Measurements from ENCODE around the gene AXL. TPM values are rescaled to one million over a fixed set of nuclear protein-coding genes. Genes with fewer than 3 reads are reported as not detected.
"Not testable (repeated sequence)": the region's sequence is repeated elsewhere in the genome, so short reads cannot be mapped to it uniquely, and the experiment has no call there.

AXL gene
- total RNA-seq, result 10.1 TPM

GRCh38 chr19:41218615-41219507 lies at the start of gene AXL:
TSS of gene AXL (plus strand) at chr19:41219223. CDS start at chr19:41219393, 170 bp downstream.
- peak; percentile 60 for ATAC-seq
- no peak for DNase-seq (ENCODE audit: low spot score)

GRCh38 chr19:41172297-41173164 lies 46.5 kb upstream of the AXL start:
- DNase-seq (ENCODE audit: low spot score), result no peak
- ATAC-seq, result no peak

DNA sequence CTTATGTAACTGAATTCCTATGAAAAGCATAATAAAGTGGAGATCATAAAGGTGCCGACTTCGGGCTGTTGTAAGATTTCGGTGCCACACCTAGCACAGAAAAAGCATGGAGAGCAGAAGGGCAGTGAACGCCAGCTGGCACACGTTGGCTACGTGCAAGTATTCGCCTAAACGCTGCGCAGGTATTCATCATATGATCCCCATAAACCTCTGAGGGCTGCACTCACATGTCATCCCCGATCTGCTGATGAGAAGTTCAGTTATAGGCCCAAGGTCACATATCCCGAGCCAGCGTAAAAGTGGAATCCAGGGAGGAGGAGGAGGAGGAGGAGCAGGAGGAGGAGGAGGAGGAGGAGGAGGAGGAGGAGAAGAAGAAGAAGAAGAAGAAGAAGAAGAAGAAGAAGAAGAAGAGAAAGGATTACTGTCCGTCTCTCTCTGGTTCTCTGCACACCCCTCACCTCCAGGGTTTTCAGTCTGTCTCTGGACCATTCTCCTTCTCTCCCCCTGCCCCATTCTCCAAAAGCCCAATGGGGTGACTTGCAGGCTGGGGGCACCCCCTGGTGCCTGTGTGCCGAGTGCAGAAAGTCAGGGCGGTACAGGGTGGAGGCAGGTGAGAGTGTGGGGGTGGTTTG lies 44.6 kb upstream of the AXL start:
- DNase-seq (ENCODE audit: low spot score) (no peak), ATAC-seq (no peak)

- DNase-seq (ENCODE audit: low spot score) (no peak), ATAC-seq (peak; percentile 44)
These were observed 42.9 kb upstream of the AXL start for GRCh38 chr19:41175801-41176777.

DNA sequence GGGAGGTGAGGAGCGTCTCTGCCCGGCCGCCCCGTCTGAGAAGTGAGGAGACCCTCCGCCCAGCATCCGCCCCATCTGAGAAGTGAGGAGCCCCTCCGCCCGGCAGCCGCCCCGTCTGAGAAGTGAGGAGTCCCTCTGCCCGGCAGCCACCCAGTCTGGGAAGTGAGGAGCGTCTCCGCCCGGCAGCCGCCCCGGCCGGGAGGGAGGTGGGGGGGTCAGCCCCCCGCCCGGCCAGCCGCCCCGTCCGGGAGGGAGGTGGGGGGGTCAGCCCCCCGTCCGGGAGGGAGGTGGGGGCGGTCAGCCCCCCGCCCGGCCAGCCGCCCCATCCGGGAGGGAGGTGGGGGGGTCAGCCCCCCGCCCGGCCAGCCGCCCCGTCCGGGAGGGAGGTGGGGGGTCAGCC lies 38.9 kb upstream of the AXL start:
- not testable (repeated sequence) for ATAC-seq; DNase-seq (ENCODE audit: low spot score)

DNA sequence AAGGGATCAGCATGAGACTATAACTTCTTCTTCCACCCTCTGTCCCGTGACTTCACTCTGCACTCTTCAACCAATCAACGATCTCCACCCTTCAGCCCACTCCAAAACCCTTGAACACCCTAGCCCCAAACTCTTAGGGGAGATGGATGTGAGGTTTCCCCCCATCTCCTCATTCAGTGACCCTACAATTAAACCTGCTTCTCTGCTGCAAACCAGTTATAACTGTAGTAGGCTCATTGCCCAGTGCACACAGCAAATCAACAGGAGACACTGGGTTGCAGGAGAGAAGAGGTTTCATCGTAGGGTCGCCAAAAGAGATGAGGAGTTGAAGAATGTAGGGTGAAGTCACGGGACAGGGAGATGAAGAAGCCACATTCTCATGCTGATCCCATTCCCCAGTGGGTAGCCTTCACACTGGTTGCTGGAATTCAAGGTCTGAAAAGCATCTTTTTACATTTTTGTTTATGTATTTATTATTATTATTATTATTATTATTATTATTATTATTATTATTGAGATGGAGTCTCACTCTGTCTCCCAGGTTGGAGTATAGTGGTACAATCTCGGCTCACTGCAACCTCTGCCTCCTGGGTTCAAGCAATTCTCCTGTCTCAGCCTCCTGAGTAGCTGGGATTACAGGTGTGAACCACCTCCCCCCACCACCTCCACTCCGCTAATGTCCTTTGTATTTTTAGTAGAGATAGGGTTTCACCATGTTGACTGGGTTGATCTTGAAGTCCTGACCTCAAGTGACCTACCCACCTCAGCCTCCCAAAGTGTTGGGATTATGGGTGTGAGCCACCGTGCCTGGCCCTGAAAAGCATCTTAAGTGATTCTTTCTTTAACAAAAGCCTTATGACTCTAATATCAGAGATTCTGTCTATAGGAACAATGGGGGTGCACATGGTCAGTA lies 31.8 kb upstream of the AXL start:
- ATAC-seq, result no peak
- no peak for DNase-seq (ENCODE audit: low spot score)

- no peak for ATAC-seq
These were observed 31.1 kb upstream of the AXL start for GRCh38 chr19:41187884-41188279.

GRCh38 chr19:41189425-41190065 lies 29.5 kb upstream of the AXL start:
- DNase-seq (ENCODE audit: low spot score), result no peak
- no peak for ATAC-seq

More at GRCh38 chr19:41187884-41188279, 31.1 kb upstream of the AXL start:
- DNase-seq (ENCODE audit: low spot score), result no peak

DNA sequence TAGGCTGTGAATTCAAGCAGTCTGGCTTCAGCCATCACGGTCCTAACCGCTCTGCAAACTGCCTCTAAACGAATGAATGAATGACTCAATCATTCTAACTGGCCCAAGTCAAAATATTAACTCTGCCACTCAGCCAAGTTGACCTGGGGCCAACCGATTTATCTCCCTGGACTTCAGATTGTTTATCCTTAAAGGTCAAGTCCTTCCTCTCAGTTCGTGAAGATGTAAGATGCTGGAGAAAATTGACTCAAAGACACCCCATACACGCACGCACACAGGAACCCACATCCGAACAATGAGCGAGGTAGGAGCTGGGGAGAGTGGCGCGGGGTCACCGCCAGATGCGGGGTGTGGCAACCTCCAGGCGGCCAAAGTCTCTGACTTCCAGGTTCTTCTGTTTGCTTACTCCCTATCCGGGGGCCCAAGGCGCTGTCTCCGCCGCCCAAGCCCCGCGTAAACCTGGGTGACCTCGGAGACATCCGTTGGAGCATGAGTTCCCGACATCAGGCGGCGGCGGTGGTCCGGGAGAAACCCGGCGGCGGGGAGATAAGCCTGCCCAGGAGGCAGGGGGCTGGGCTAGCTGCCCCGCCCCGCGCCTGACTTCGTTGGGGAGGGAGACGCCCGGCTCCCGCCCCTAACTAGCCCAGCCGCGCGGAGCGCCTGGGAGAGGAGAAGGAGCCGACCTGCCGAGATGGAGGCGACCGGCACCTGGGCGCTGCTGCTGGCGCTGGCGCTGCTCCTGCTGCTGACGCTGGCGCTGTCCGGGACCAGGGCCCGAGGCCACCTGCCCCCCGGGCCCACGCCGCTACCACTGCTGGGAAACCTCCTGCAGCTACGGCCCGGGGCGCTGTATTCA lies 26.2 kb upstream of the AXL start, which contains the start of gene CYP2S1:
TSS of gene CYP2S1 (plus strand) at position 646 of the 856 bp plus-strand sequence. CDS start at position 692, 46 bp downstream.
- ATAC-seq (peak; percentile 61), DNase-seq (ENCODE audit: low spot score) (no peak)

GRCh38 chr19:41193430-41194156 lies 25.4 kb upstream of the AXL start:
- ATAC-seq, result peak; percentile 10
- DNase-seq (ENCODE audit: low spot score), result no peak

- no peak for ATAC-seq
These were observed 24.9 kb upstream of the AXL start for GRCh38 chr19:41194157-41194552.

GRCh38 chr19:41195675-41196497 lies 23.1 kb upstream of the AXL start:
- DNase-seq (ENCODE audit: low spot score) (no peak), ATAC-seq (peak; percentile 21)

More at GRCh38 chr19:41194157-41194552, 24.9 kb upstream of the AXL start:
- no peak for DNase-seq (ENCODE audit: low spot score)

GRCh38 chr19:41198559-41198958 lies 20.5 kb upstream of the AXL start:
- no peak for DNase-seq (ENCODE audit: low spot score)
- ATAC-seq, result no peak

- ATAC-seq (no peak), DNase-seq (ENCODE audit: low spot score) (no peak)
These were observed 15.7 kb upstream of the AXL start for GRCh38 chr19:41203371-41203770.

GRCh38 chr19:41204338-41204737 lies 14.7 kb upstream of the AXL start:
- ATAC-seq, result peak; percentile 100
- DNase-seq (ENCODE audit: low spot score), result peak; percentile 81

GRCh38 chr19:41205995-41206394 lies 13.0 kb upstream of the AXL start:
- ATAC-seq (no peak), DNase-seq (ENCODE audit: low spot score) (no peak)
